HepG2 (cell line): ENCODE results near the gene NELFCD. TPM values are rescaled to one million over a fixed set of nuclear protein-coding genes. Genes with fewer than 3 reads are reported as not detected.
A peak's percentile ranks its signal among the peaks of the same experiment; 100 is the strongest.

ENCODE experiments used
- CCDC6 ChIP-seq: sonication (generic); formaldehyde crosslinking; IDR thresholded peaks from 2 replicates; pipeline ENCODE4 v1.8.1; 2022; ENCODE audit warnings: mild to moderate bottlenecking, missing genetic modification reagents, moderate library complexity
- ELK4 ChIP-seq: sonication (generic); formaldehyde crosslinking; IDR thresholded peaks from 2 replicates; pipeline ENCODE4 v1.9.0; 2021; ENCODE audit warnings: missing genetic modification reagents, borderline replicate concordance
- HMGA1 ChIP-seq: sonication (generic); formaldehyde crosslinking; conservative IDR thresholded peaks from 2 replicates; pipeline ENCODE4 v1.4.0; 2020; ENCODE audit warnings: missing genetic modification reagents
- KLF12 ChIP-seq: sonication (generic); formaldehyde crosslinking; IDR thresholded peaks from 2 replicates; pipeline ENCODE4 v1.4.0; 2020; ENCODE audit warnings: missing genetic modification reagents, borderline replicate concordance
- SCMH1 ChIP-seq: sonication (generic); formaldehyde crosslinking; IDR thresholded peaks from 2 replicates; pipeline ENCODE4 v1.9.0; 2021; ENCODE audit warnings: missing genetic modification reagents, mild to moderate bottlenecking, borderline replicate concordance
- TBX2 ChIP-seq: sonication (generic); formaldehyde crosslinking; IDR thresholded peaks from 2 replicates; pipeline ENCODE4 v1.5.0; 2020; ENCODE audit warnings: missing genetic modification reagents, mild to moderate bottlenecking, borderline replicate concordance
- TGIF2 ChIP-seq: IDR thresholded peaks from 2 replicates; pipeline ENCODE4 v1.6.1; 2016; ENCODE audit warnings: control low read depth, missing compliant biosample characterization
- ZBTB1 ChIP-seq: sonication (generic); formaldehyde crosslinking; IDR thresholded peaks from 2 replicates; pipeline ENCODE4 v1.4.0; 2020; ENCODE audit warnings: missing genetic modification reagents, borderline replicate concordance
- ZFP36L1 ChIP-seq: sonication (generic); formaldehyde crosslinking; IDR thresholded peaks from 2 replicates; pipeline ENCODE4 v1.8.0; 2022; ENCODE audit warnings: mild to moderate bottlenecking, missing genetic modification reagents, moderate library complexity
- ZMAT5 ChIP-seq: sonication (generic); formaldehyde crosslinking; IDR thresholded peaks from 2 replicates; pipeline ENCODE4 v1.5.0; 2020; ENCODE audit warnings: mild to moderate bottlenecking, low read depth, missing genetic modification reagents, borderline replicate concordance
- ZNF264 ChIP-seq: sonication (generic); formaldehyde crosslinking; IDR thresholded peaks from 2 replicates; pipeline ENCODE4 v1.4.0; 2020; ENCODE audit warnings: missing genetic modification reagents
- ZNF292 ChIP-seq: sonication (generic); formaldehyde crosslinking; IDR thresholded peaks from 2 replicates; pipeline ENCODE4 v1.8.1; 2022; ENCODE audit warnings: mild to moderate bottlenecking, low read depth, missing genetic modification reagents, borderline replicate concordance
- ZNF382 ChIP-seq: sonication (generic); formaldehyde crosslinking; IDR thresholded peaks from 2 replicates; pipeline ENCODE4 v1.5.0; 2020; ENCODE audit warnings: missing genetic modification reagents, mild to moderate bottlenecking, borderline replicate concordance
- ZNF431 ChIP-seq: sonication (generic); formaldehyde crosslinking; IDR thresholded peaks from 2 replicates; pipeline ENCODE4 v1.9.0; 2022; ENCODE audit warnings: missing genetic modification reagents, low read depth, mild to moderate bottlenecking, borderline replicate concordance
- ZNF576 ChIP-seq: sonication (generic); formaldehyde crosslinking; IDR thresholded peaks from 2 replicates; pipeline ENCODE4 v1.4.0; 2020; ENCODE audit warnings: mild to moderate bottlenecking, missing genetic modification reagents
- ZNF589 ChIP-seq: sonication (generic); formaldehyde crosslinking; conservative IDR thresholded peaks from 2 replicates; pipeline ENCODE4 v1.8.0; 2022; ENCODE audit warnings: mild to moderate bottlenecking, moderate library complexity, missing genetic modification reagents
- ZNF83 ChIP-seq: sonication (generic); formaldehyde crosslinking; IDR thresholded peaks from 2 replicates; pipeline ENCODE4 v1.4.0; 2020; ENCODE audit warnings: missing genetic modification reagents, mild to moderate bottlenecking, borderline replicate concordance
- ZSCAN21 ChIP-seq: sonication (generic); formaldehyde crosslinking; IDR thresholded peaks from 2 replicates; pipeline ENCODE4 v1.8.0; 2022; ENCODE audit warnings: mild to moderate bottlenecking, missing genetic modification reagents, moderate library complexity, borderline replicate concordance
- polyA plus RNA-seq, 8 experiments: library from polyadenylated mRNA; depleted of rRNA in 3 of 8; stranded (reverse) in 7 of 8; unstranded in 1 of 8; fragments of >200 nt; fragmentation: Illumina TruSeq in 4 of 8; extraction: Trizol in 4 of 8; gene quantifications; 2 replicates each; pipeline versions ENCODE4 v1.2.1 to v1.2.3, GENCODE V29; 2011 to 2016; ENCODE audit warnings: low read depth in 4 of 8, missing spikeins in 1 of 8, mixed read lengths in 1 of 8; ENCODE audit not compliant: insufficient read depth in 1 of 8
- total RNA-seq, 5 experiments: library from RNA; depleted of rRNA; stranded (reverse); fragments of >200 nt; fragmentation: Illumina TruSeq; extraction: Trizol; gene quantifications; 2 replicates each; pipeline ENCODE4 v1.2.3, GENCODE V29; 2016; ENCODE audit warnings: low read depth in 1 of 5
- TF ChIP-seq, protein P1 (sequence below): sonication (generic); formaldehyde crosslinking; IDR thresholded peaks from 2 replicates; pipeline ENCODE4 v1.5.0; 2020; ENCODE audit warnings: missing genetic modification reagents
- TF ChIP-seq, protein P2 (sequence below): sonication (generic); formaldehyde crosslinking; IDR thresholded peaks from 2 replicates; pipeline ENCODE4 v1.4.0; 2020; ENCODE audit warnings: mild to moderate bottlenecking, missing genetic modification reagents
- TF ChIP-seq, protein P3 (sequence below): IDR thresholded peaks from 2 replicates; pipeline ENCODE4 v1.6.1; 2016; ENCODE audit warnings: missing biosample characterization, missing genetic modification reagents, low read depth

NELFCD gene
- total and polyA plus RNA-seq, 2 of the 13 experiments (the other 11 are each of a cell fraction or from before 2014, with no cell fraction given), result 159 to 203 TPM

DNA sequence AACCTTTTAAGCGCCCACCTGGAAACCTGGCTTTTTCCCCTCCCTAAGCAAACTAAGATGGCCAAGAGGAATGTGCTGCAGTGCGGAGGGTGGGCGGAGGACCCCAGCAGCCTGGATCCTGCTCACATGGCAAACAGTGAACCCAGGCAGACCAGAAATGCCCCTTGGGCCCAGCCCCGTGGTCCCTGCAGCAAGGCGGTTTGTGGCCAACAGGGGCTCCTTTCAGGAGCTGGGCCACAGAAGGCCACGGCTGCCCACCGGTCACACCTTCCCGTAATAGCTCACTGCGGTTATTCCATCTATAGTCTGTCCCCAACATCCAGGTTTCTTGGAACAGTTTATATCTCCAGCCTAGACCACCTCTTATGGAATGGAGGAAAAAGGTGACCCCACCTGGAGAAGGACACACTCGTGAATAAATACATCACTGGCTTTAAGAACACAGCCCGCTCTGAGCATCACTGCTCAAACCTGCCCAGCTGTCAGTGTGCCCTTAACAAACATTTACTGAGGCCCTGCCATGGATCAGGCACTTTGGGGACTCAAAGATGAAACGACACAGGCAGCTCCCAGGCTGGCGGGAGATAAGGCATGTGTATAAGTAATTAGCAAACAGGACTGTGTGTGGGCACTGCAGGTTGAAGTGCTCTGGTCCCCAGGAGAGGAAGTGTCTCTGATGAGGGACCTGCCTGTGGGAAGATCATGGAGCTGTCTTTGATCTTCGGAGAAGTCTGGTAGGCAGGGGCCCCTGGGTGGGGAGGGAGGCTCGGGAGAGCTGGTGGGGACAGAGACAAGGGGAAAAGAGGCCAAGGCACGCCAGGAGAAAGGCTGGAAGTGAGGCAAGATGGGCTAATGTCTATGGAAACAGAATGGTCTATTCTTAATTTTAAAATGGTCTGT lies 35.0 kb downstream of the NELFCD start (continued):
- TF ChIP-seq ZNF576 (CRISPR knock-in tag) (no peak), ZMAT5 (CRISPR knock-in tag) (no peak), HMGA1 (no peak), CCDC6 (CRISPR knock-in tag) (peak; percentile 71; the same call in 1 of the 2 replicates), ELK4 (no peak), ZFP36L1 (CRISPR knock-in tag) (no peak), TBX2 (peak; percentile 99), ZNF292 (peak; percentile 97; the same call in 1 of the 2 replicates), ZBTB1 (CRISPR knock-in tag) (no peak), KLF12 (CRISPR knock-in tag) (no peak; the same call in 1 of the 2 replicates), SCMH1 (no peak), ZNF589 (CRISPR knock-in tag) (0 out of 2 replicates have a peak, but pooled peaks have one; percentile 24), ZNF431 (CRISPR knock-in tag) (0 out of 2 replicates have a peak, but pooled peaks have one; percentile 82), ZNF83 (CRISPR knock-in tag) (no peak), ZNF264 (no peak; the same call in 1 of the 2 replicates), TGIF2 (CRISPR knock-in tag) (peak; percentile 92), ZNF382 (CRISPR knock-in tag) (no peak), ZSCAN21 (CRISPR knock-in tag) (peak; percentile 65; the same call in 1 of the 2 replicates)
- TF ChIP-seq, protein P1, sequence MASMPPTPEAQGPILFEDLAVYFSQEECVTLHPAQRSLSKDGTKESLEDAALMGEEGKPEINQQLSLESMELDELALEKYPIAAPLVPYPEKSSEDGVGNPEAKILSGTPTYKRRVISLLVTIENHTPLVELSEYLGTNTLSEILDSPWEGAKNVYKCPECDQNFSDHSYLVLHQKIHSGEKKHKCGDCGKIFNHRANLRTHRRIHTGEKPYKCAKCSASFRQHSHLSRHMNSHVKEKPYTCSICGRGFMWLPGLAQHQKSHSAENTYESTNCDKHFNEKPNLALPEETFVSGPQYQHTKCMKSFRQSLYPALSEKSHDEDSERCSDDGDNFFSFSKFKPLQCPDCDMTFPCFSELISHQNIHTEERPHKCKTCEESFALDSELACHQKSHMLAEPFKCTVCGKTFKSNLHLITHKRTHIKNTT (CRISPR knock-in tag), result no peak
- TF ChIP-seq, protein P2, sequence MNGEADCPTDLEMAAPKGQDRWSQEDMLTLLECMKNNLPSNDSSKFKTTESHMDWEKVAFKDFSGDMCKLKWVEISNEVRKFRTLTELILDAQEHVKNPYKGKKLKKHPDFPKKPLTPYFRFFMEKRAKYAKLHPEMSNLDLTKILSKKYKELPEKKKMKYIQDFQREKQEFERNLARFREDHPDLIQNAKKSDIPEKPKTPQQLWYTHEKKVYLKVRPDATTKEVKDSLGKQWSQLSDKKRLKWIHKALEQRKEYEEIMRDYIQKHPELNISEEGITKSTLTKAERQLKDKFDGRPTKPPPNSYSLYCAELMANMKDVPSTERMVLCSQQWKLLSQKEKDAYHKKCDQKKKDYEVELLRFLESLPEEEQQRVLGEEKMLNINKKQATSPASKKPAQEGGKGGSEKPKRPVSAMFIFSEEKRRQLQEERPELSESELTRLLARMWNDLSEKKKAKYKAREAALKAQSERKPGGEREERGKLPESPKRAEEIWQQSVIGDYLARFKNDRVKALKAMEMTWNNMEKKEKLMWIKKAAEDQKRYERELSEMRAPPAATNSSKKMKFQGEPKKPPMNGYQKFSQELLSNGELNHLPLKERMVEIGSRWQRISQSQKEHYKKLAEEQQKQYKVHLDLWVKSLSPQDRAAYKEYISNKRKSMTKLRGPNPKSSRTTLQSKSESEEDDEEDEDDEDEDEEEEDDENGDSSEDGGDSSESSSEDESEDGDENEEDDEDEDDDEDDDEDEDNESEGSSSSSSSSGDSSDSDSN, result no peak
- TF ChIP-seq, protein P3, sequence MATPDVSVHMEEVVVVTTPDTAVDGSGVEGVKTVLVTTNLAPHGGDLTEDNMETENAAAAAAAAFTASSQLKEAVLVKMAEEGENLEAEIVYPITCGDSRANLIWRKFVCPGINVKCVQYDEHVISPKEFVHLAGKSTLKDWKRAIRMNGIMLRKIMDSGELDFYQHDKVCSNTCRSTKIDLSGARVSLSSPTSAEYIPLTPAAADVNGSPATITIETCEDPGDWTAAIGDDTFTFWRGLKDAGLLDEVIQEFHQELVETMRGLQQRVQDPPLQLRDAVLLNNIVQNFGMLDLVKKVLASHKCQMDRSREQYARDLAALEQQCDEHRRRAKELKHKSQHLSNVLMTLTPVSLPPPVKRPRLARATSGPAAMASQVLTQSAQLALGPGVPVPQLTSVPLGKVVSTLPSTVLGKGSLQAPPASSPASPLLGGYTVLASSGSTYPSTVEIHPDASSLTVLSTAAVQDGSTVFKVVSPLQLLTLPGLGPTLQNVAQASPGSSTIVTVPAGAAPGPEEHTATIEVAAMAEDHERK (CRISPR knock-in tag), result no peak
